Activated effector memory CD4-positive, alpha-beta T cell treated with anti-CD3 and anti-CD28 coated beads, Interleukin-2, amount 50 U/mL, for 16 hours (primary cell): ENCODE data around the gene NOC4L.

Experiments used
- DNase-seq: peaks from one replicate; pipeline ENCODE4 v3.0.0-alpha.2; 2020

NOC4L gene

GRCh38 chr12:132171293-132171967 lies 27.2 kb downstream of the NOC4L start:
- DNase-seq, result no peak

- DNase-seq, result no peak
Measured at GRCh38 chr12:132171968-132172521, 27.8 kb downstream of the NOC4L start.

- no peak for DNase-seq
Measured at GRCh38 chr12:132172619-132173018, 28.4 kb downstream of the NOC4L start.

GRCh38 chr12:132173135-132174014 lies 29.1 kb downstream of the NOC4L start:
- no peak for DNase-seq

- DNase-seq, result no peak
Measured at GRCh38 chr12:132174015-132174838, 30.0 kb downstream of the NOC4L start.

GRCh38 chr12:132174839-132175490 lies 30.7 kb downstream of the NOC4L start:
- DNase-seq, result no peak

- no peak for DNase-seq
Measured at GRCh38 chr12:132175496-132176384, 31.5 kb downstream of the NOC4L start.

GRCh38 chr12:132176385-132176919 lies 32.2 kb downstream of the NOC4L start:
- no peak for DNase-seq

- no peak for DNase-seq
Measured at GRCh38 chr12:132176920-132177551, 32.8 kb downstream of the NOC4L start.

- no peak for DNase-seq
Measured at GRCh38 chr12:132178316-132178715, 34.1 kb downstream of the NOC4L start.

GRCh38 chr12:132178801-132179401 lies 34.6 kb downstream of the NOC4L start:
- peak; percentile 81 for DNase-seq

GRCh38 chr12:132179431-132180362 lies 35.4 kb downstream of the NOC4L start:
- no peak for DNase-seq

- DNase-seq, result no peak
Measured at GRCh38 chr12:132180648-132181546, 36.6 kb downstream of the NOC4L start.

GRCh38 chr12:132181570-132182200 lies 37.4 kb downstream of the NOC4L start:
- no peak for DNase-seq

- no peak for DNase-seq
Measured at GRCh38 chr12:132182206-132182710, 38.0 kb downstream of the NOC4L start.

- DNase-seq, result no peak
Measured at GRCh38 chr12:132182711-132183365, 38.6 kb downstream of the NOC4L start.

- DNase-seq, result no peak
Measured at GRCh38 chr12:132185705-132186104, 41.4 kb downstream of the NOC4L start.
